Spleen (tissue), 11 donors: Measurements from ENCODE around the gene MIB1. TPM values are rescaled to one million over a fixed set of nuclear protein-coding genes. Genes with fewer than 3 reads are reported as not detected.

Experiments used
- DNase-seq: peaks from one replicate; pipeline ENCODE4 v3.0.0-alpha.2; 2020
- H3K27ac ChIP-seq, 8 donors: fragments of 200-600 bp; sonication (generic) in 7 of 8; 1 replicate in 4 of 8; 2 replicates in 4 of 8; pipeline versions ENCODE4 v1.5.0 to v1.8.0; 2016 to 2021; ENCODE audit warnings: inconsistent platforms in 4 of 8, mild to moderate bottlenecking in 4 of 8, moderate library complexity in 1 of 8
- H3K27me3 ChIP-seq, 7 donors: fragments of 200-600 bp; sonication (generic) in 6 of 7; replicated peaks in 1 of 7; 1 replicate in 4 of 7; 2 replicates in 3 of 7; pipeline versions ENCODE4 v1.5.0 to v1.8.0; 2016 to 2021; ENCODE audit warnings: inconsistent platforms in 3 of 7, mild to moderate bottlenecking in 1 of 7
- H3K36me3 ChIP-seq, 6 donors: fragments of 200-600 bp; sonication (generic) in 5 of 6; 1 replicate in 4 of 6; 2 replicates in 2 of 6; pipeline versions ENCODE4 v1.5.0 to v1.8.0; 2016 to 2021; ENCODE audit warnings: inconsistent platforms in 2 of 6
- H3K4me1 ChIP-seq, 6 donors: fragments of 200-600 bp; sonication (generic) in 5 of 6; 1 replicate in 3 of 6; 2 replicates in 3 of 6; pipeline versions ENCODE4 v1.5.0 to v1.8.0; 2016 to 2021; ENCODE audit warnings: inconsistent platforms in 3 of 6
- H3K4me3 ChIP-seq, 8 donors: fragments of 200-600 bp; sonication (generic) in 7 of 8; 1 replicate in 4 of 8; 2 replicates in 4 of 8; pipeline versions ENCODE4 v1.5.0 to v1.8.0; 2016 to 2021; ENCODE audit warnings: inconsistent platforms in 4 of 8, mild to moderate bottlenecking in 4 of 8, moderate library complexity in 2 of 8
- H3K9me3 ChIP-seq, 8 donors: fragments of 200-600 bp; sonication (generic) in 7 of 8; 1 replicate in 4 of 8; 2 replicates in 4 of 8; pipeline versions ENCODE4 v1.5.0 to v1.8.0; 2016 to 2021; ENCODE audit warnings: inconsistent platforms in 4 of 8
- POLR2A ChIP-seq, 3 donors: fragments of 450-650 bp; IDR thresholded peaks; one replicate each; pipeline ENCODE4 v1.5.1; 2017; ENCODE audit warnings: antibody characterized with exemption in 3 of 3, mild to moderate bottlenecking in 1 of 3
- POLR2AphosphoS5 ChIP-seq, 3 donors: sonication (generic); formaldehyde crosslinking; IDR thresholded peaks; one replicate each; pipeline ENCODE4 v1.5.1; 2017; ENCODE audit warnings: antibody characterized with exemption in 3 of 3
- WGBS, 5 donors: extraction: QIAGEN DNeasy Blood & Tissue Kit in 3 of 5; methylation state at CpG; one replicate each; pipeline versions ENCODE4 v1.1.5 to v1.1.7; 2013 to 2018; 5-methylcytosine and 5-hydroxymethylcytosine counted together
- intact Hi-C: fragments of 100-400 bp; cut with DNase I; formaldehyde crosslinking; loops from one replicate; pipeline ENCODE4 v1.15.0; 2023; ENCODE audit warnings: low total_unique reads
- polyA plus RNA-seq, 3 donors: library from polyadenylated mRNA; stranded (reverse); fragments of 200-250 nt; gene quantifications; one replicate each; pipeline ENCODE4 v1.2.1, GENCODE V29; 2013
- total RNA-seq, 7 donors: library from RNA; depleted of rRNA in 3 of 7; stranded (reverse); fragments of >200 nt in 3 of 7; fragmentation: NEBNext Ultra II Directional in 4 of 7; extraction: Animal tissue kit (Norgen Biotek cat#: 25700) in 4 of 7; gene quantifications; one replicate each; pipeline versions ENCODE4 v1.1.0 to v1.2.1, GENCODE V29; 2016 to 2021
- TF ChIP-seq, protein P1 (sequence below), 11 experiments: fragments of 200-600 bp in 7 of 11; fragments of 450-650 bp in 4 of 11; sonication (generic) in 4 of 11; IDR thresholded peaks in 8 of 11; conservative IDR thresholded peaks in 3 of 11; 1 replicate in 7 of 11; 2 replicates in 4 of 11; pipeline versions ENCODE4 v1.4.0 to v1.8.0; 2016 to 2021; ENCODE audit warnings: antibody characterized with exemption in 11 of 11, inconsistent platforms in 4 of 11, mild to moderate bottlenecking in 1 of 11
- donor health status: healthy with polysubstance abuse.
- donor health status: DM: no; HTN: no; CAD: no; lungs with moderate emphysema.
- donor health status: DM: no; HTN: no; CAD: no.
- donor health status: Bipolar disorder and iron deficiency.
- donor health status: healthy.
- donor health status: DM: no; HTN: no; CAD: no.
- donor health status: DM: yes; HTN: yes; CAD: no.

MIB1 gene
- total and polyA plus RNA-seq, 10 donors: 2.7 to 33.3 (median 27.3) TPM

DNA sequence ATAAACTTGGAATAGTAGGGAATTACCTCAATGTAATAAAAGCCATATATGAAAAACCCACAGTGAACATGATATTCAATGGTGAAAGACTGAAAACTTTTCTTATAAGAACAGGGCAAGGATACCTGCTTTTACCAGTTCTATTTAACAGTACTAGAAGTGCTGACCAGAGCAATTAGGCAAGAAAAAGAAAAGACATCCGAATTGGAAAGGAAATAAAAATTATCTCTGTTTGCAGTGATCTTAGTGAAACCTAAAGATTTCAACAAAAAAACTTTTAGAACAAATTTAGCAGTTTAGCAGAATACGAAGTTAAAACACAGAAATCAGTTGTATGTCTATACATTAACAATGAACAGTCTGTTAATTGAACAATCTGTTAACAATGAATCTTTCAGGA is 69.1 kb downstream of the MIB1 start:
- Histone ChIP-seq H3K4me3 (no peak overlapping the region), H3K9me3 (peaks cover 0 to 10% (median 6%) of the 10 kb centered on the region in 8 donors), H3K36me3 (peaks cover 0 to 67% (median 14%) of the 10 kb centered on the region in 6 donors), H3K27me3 (no peaks in the 10 kb centered on the region), H3K27ac (no peak overlapping the region), H3K4me1 (no peaks in the 10 kb centered on the region)
- no peak for TF ChIP-seq POLR2A (IDR thresholded peaks at IDR 0.05)
- 95 to 98% (median 96%) methylated on average over 2 of the region's 2 CpGs for WGBS, 5 donors
- DNase-seq: no peak
- intact Hi-C loops: no loop called here

DNA sequence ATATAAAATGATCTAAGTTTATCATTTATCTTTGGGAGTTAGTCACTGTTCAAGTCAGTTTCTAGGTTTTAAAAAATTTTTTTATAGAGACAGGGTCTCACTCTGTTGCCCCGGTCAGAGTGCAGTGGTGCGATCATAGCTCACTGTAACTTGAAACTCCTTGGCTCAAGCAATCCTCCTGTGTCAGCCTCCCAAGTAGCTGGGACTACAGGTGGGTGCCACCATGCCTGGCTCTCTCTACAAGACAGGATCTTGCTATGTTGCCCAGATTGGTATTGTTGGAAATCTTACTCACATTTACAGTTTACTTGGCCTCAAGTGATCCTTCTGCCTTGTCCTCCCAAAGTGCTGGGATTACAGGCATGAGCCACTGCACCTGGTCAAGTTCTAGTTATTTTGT is 74.5 kb downstream of the MIB1 start:
- Histone ChIP-seq H3K9me3 (peaks cover 0 to 2% (median 0%) of the 10 kb centered on the region in 8 donors), H3K4me1 (no peaks in the 10 kb centered on the region), H3K27me3 (no peaks in the 10 kb centered on the region), H3K27ac (no peak overlapping the region), H3K36me3 (peaks cover 0 to 71% (median 27%) of the 10 kb centered on the region in 6 donors), H3K4me3 (no peak overlapping the region)
- TF ChIP-seq POLR2A (IDR thresholded peaks at IDR 0.05) (no peak), POLR2AphosphoS5 (IDR thresholded peaks at IDR 0.05) (no peak)
- TF ChIP-seq, protein P1, sequence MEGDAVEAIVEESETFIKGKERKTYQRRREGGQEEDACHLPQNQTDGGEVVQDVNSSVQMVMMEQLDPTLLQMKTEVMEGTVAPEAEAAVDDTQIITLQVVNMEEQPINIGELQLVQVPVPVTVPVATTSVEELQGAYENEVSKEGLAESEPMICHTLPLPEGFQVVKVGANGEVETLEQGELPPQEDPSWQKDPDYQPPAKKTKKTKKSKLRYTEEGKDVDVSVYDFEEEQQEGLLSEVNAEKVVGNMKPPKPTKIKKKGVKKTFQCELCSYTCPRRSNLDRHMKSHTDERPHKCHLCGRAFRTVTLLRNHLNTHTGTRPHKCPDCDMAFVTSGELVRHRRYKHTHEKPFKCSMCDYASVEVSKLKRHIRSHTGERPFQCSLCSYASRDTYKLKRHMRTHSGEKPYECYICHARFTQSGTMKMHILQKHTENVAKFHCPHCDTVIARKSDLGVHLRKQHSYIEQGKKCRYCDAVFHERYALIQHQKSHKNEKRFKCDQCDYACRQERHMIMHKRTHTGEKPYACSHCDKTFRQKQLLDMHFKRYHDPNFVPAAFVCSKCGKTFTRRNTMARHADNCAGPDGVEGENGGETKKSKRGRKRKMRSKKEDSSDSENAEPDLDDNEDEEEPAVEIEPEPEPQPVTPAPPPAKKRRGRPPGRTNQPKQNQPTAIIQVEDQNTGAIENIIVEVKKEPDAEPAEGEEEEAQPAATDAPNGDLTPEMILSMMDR (IDR thresholded peaks at IDR 0.05 in 8 of 11, conservative IDR thresholded peaks at IDR 0.05 in 3 of 11): no peak
- no peak for DNase-seq
- WGBS, 5 donors: 95 to 100% (median 98%) methylated on average over 2 of the region's 2 CpGs
- intact Hi-C loops: no loop called here

DNA sequence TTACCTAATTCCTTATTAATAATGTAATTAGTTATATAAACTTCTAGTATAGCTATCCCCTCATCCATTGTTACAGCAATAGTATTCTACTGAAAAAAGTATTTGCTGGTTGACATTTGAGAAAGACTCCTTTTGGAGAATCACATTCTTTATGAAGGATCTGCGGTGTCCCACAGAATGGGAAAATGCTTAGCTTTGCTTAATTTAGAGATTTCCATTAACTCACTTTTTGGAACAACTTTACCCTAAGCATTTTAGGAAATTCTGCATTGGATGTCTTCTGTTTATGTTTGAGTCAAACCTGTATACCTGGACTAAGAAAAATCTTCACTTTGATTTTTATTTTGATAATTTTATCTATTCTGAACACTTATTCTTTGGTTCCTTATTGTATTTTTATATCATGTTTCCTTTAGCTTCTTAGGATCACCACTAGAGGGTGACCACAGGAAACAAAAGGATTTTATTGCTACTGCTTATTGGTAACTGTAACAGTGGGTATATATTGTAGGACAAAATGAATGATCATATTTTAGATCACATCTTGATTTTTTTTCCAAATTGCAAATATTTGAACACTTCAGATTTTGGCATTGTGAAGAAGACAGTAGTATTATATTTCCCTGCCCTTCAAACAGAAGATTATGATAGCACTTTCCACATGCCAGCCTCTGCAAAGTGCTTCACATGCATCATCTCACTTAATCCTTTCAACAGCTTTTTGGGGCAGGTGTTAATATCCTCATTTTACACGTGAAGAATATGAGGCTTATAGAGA is 79.6 kb downstream of the MIB1 start:
- DNase-seq: no peak
- Histone ChIP-seq H3K9me3 (no peaks in the 10 kb centered on the region), H3K27me3 (no peaks in the 10 kb centered on the region), H3K4me1 (no peaks in the 10 kb centered on the region), H3K36me3 (peaks cover 0 to 88% (median 24%) of the 10 kb centered on the region in 6 donors), H3K27ac (no peak overlapping the region), H3K4me3 (no peak overlapping the region)
- TF ChIP-seq, protein P1 (IDR thresholded peaks at IDR 0.05 in 8 of 11, conservative IDR thresholded peaks at IDR 0.05 in 3 of 11): peak in 6 of 11 experiments; percentile 30 to 48 (median 42)
- no peak for TF ChIP-seq POLR2A (IDR thresholded peaks at IDR 0.05)
- no peak for TF ChIP-seq POLR2AphosphoS5 (IDR thresholded peaks at IDR 0.05)
- intact Hi-C loops: no loop called here
- WGBS, 5 donors: 67 to 81% (median 78%) methylated on average over 2 of the region's 2 CpGs

DNA sequence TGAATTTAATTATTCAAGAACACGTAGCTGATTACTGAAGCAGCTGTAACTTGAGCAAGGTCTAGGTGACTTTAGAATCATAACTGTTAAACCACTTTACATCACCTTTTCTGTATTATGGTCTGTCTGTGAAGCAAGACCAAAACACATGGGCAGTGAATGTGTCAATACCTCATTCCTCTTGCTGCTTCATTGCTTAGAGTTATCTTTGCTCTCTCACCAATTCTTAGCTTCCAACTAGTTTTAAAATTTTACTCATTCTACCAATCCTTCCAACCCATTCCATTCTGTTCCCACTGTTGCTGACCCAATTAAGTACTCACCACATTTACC is 80.2 kb downstream of the MIB1 start:
- TF ChIP-seq, protein P1 (IDR thresholded peaks at IDR 0.05 in 8 of 11, conservative IDR thresholded peaks at IDR 0.05 in 3 of 11): no peak
- TF ChIP-seq POLR2AphosphoS5 (IDR thresholded peaks at IDR 0.05) (no peak), POLR2A (IDR thresholded peaks at IDR 0.05) (no peak)
- Histone ChIP-seq H3K9me3 (no peaks in the 10 kb centered on the region), H3K27ac (no peak overlapping the region), H3K4me3 (no peak overlapping the region), H3K4me1 (no peaks in the 10 kb centered on the region), H3K36me3 (peaks cover 0 to 85% (median 22%) of the 10 kb centered on the region in 6 donors), H3K27me3 (no peaks in the 10 kb centered on the region)
- intact Hi-C loops: no loop called here
- WGBS, 5 donors: 68 to 93% (median 88%) methylated on average over 1 of the region's 1 CpG
- DNase-seq: no peak
